ENCODE results near the gene SCMH1. TPM values are rescaled to one million over a fixed set of nuclear protein-coding genes. Genes with fewer than 3 reads are reported as not detected.

The SCMH1 gene
- polyA plus RNA-seq, 1 donor from 2014 or later, result 23.0 TPM

DNA sequence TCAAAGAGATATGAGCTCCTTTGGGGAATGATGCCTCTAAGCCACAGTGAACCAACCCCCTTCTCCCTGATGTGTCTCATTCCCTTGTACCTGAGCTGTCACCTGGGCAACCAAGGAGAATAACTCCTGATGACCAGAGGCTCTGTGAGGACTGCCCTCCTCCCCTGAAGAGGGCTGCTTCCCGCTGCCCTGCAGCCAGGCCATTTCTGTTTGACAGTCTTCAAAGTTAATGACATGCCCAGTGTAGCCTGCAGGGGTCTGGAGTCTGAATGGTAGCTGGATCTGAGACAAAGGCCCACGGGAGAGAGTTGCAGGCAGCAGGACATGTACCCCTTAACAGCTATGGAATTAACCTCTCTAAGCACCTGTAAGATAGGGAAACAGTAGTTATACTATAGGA is 217.2 kb downstream of the SCMH1 start:
- Histone ChIP-seq H3K4me2 (ENCODE audit: low read length) (no peak overlapping the region), H3K27me3 (ENCODE audit: insufficient read depth, low read depth, low read length) (no peaks in the 10 kb centered on the region), H3K36me3 (ENCODE audit: insufficient read depth, low read length) (peaks cover 6% of the 10 kb centered on the region), H3K9ac (ENCODE audit: low read length) (no peak overlapping the region), H4K20me1 (ENCODE audit: insufficient read depth) (no peaks in the 10 kb centered on the region), H3K9me2 (ENCODE audit: insufficient read depth, low read length) (no peaks in the 10 kb centered on the region), H3F3A (ENCODE audit: insufficient read depth, low read length, poor library complexity, severe bottlenecking) (no peaks in the 10 kb centered on the region), H3K9me3 (ENCODE audit: low read length) (no peaks in the 10 kb centered on the region), H3K4me3 (ENCODE audit: low read length) (no peak overlapping the region), H3K27ac (ENCODE audit: low read length) (no peak overlapping the region), H2AFZ (ENCODE audit: low read depth, low read length) (no peak overlapping the region), H3K79me2 (replicated peaks; ENCODE audit: insufficient read depth, low read length) (no peaks in the 10 kb centered on the region)
- TF ChIP-seq MXI1 (conservative IDR thresholded peaks at IDR 0.05; ENCODE audit: poor library complexity, severe bottlenecking) (no peak), EZH2 (IDR thresholded peaks at IDR 0.05; ENCODE audit: borderline replicate concordance, insufficient read depth, low read length, poor library complexity, severe bottlenecking) (no peak), TAF1 (IDR thresholded peaks at IDR 0.05; ENCODE audit: low read depth) (no peak), SMC3 (conservative IDR thresholded peaks at IDR 0.05; ENCODE audit: poor library complexity) (no peak), RAD21 (conservative IDR thresholded peaks at IDR 0.05) (no peak), POLR2AphosphoS5 (IDR thresholded peaks at IDR 0.05) (no peak), EP300 (conservative IDR thresholded peaks at IDR 0.05; ENCODE audit: poor library complexity, severe bottlenecking) (no peak)
- TF ChIP-seq, protein P1, sequence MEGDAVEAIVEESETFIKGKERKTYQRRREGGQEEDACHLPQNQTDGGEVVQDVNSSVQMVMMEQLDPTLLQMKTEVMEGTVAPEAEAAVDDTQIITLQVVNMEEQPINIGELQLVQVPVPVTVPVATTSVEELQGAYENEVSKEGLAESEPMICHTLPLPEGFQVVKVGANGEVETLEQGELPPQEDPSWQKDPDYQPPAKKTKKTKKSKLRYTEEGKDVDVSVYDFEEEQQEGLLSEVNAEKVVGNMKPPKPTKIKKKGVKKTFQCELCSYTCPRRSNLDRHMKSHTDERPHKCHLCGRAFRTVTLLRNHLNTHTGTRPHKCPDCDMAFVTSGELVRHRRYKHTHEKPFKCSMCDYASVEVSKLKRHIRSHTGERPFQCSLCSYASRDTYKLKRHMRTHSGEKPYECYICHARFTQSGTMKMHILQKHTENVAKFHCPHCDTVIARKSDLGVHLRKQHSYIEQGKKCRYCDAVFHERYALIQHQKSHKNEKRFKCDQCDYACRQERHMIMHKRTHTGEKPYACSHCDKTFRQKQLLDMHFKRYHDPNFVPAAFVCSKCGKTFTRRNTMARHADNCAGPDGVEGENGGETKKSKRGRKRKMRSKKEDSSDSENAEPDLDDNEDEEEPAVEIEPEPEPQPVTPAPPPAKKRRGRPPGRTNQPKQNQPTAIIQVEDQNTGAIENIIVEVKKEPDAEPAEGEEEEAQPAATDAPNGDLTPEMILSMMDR (IDR thresholded peaks at IDR 0.05; ENCODE audit: poor library complexity, severe bottlenecking), result no peak
- TF ChIP-seq, protein P2, sequence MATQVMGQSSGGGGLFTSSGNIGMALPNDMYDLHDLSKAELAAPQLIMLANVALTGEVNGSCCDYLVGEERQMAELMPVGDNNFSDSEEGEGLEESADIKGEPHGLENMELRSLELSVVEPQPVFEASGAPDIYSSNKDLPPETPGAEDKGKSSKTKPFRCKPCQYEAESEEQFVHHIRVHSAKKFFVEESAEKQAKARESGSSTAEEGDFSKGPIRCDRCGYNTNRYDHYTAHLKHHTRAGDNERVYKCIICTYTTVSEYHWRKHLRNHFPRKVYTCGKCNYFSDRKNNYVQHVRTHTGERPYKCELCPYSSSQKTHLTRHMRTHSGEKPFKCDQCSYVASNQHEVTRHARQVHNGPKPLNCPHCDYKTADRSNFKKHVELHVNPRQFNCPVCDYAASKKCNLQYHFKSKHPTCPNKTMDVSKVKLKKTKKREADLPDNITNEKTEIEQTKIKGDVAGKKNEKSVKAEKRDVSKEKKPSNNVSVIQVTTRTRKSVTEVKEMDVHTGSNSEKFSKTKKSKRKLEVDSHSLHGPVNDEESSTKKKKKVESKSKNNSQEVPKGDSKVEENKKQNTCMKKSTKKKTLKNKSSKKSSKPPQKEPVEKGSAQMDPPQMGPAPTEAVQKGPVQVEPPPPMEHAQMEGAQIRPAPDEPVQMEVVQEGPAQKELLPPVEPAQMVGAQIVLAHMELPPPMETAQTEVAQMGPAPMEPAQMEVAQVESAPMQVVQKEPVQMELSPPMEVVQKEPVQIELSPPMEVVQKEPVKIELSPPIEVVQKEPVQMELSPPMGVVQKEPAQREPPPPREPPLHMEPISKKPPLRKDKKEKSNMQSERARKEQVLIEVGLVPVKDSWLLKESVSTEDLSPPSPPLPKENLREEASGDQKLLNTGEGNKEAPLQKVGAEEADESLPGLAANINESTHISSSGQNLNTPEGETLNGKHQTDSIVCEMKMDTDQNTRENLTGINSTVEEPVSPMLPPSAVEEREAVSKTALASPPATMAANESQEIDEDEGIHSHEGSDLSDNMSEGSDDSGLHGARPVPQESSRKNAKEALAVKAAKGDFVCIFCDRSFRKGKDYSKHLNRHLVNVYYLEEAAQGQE (IDR thresholded peaks at IDR 0.05; ENCODE audit: borderline replicate concordance), result no peak

DNA sequence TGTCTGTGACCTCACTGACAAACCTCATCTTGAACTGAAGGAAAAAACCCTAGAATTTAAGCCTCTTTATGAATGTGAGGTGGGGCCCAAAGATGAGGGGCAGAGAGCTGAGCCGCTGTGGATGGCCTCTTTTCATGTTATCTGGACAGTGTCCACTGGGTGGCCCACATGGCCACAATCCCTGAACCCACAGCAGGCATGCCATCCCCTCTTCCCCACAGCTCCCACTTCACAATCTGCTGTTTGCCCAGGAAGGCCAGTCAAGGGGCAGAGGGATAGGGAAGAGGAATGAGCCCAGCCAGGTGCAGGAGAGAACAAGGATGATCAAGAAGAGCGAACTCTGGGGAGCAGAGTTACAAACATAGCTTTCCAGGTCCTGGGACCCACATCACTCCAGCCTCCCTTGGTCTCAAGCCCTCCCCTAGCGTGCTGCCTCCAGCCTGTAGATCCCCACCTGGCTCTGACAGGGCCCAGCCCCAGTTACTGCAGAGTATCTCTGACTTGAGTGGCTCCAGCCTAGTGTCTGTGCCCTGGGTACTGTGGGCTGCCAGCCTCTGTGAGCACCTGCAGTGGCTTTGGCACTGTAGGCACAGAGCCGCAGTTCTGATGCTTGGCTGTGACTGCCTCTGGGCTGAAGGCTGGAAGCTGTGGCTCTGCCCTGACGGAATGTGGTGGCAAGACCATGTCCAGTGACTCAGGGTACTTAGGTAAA is 218.7 kb downstream of the SCMH1 start:
- Histone ChIP-seq H3K4me3 (ENCODE audit: low read length) (no peak overlapping the region), H3K36me3 (ENCODE audit: insufficient read depth, low read length) (peaks cover 6% of the 10 kb centered on the region), H2AFZ (ENCODE audit: low read depth, low read length) (no peak overlapping the region), H3K9me2 (ENCODE audit: insufficient read depth, low read length) (no peaks in the 10 kb centered on the region), H3F3A (ENCODE audit: insufficient read depth, low read length, poor library complexity, severe bottlenecking) (no peaks in the 10 kb centered on the region), H3K27me3 (ENCODE audit: insufficient read depth, low read depth, low read length) (no peaks in the 10 kb centered on the region), H4K20me1 (ENCODE audit: insufficient read depth) (no peaks in the 10 kb centered on the region), H3K79me2 (replicated peaks; ENCODE audit: insufficient read depth, low read length) (no peaks in the 10 kb centered on the region), H3K9me3 (ENCODE audit: low read length) (no peaks in the 10 kb centered on the region), H3K4me2 (ENCODE audit: low read length) (no peak overlapping the region), H3K9ac (ENCODE audit: low read length) (no peak overlapping the region), H3K27ac (ENCODE audit: low read length) (no peak overlapping the region)
- TF ChIP-seq POLR2AphosphoS5 (IDR thresholded peaks at IDR 0.05) (no peak), TAF1 (IDR thresholded peaks at IDR 0.05; ENCODE audit: low read depth) (no peak), RAD21 (conservative IDR thresholded peaks at IDR 0.05) (no peak), EZH2 (IDR thresholded peaks at IDR 0.05; ENCODE audit: borderline replicate concordance, insufficient read depth, low read length, poor library complexity, severe bottlenecking) (no peak), MXI1 (conservative IDR thresholded peaks at IDR 0.05; ENCODE audit: poor library complexity, severe bottlenecking) (no peak), SMC3 (conservative IDR thresholded peaks at IDR 0.05; ENCODE audit: poor library complexity) (no peak), EP300 (conservative IDR thresholded peaks at IDR 0.05; ENCODE audit: poor library complexity, severe bottlenecking) (no peak)
- TF ChIP-seq, protein P1 (IDR thresholded peaks at IDR 0.05; ENCODE audit: poor library complexity, severe bottlenecking), result no peak
- TF ChIP-seq, protein P2 (IDR thresholded peaks at IDR 0.05; ENCODE audit: borderline replicate concordance), result no peak

Data from neural cell (in vitro differentiated cells).